D721Med (cell line): ENCODE data around the gene SLF2.

Experiments
- DNase-seq: peaks from one replicate; pipeline ENCODE4 v3.0.0; 2011; ENCODE audit warnings: low spot score; ENCODE audit not compliant: insufficient read length
- FAIRE-seq: peaks from 2 replicates; lab custom pipeline; 2011; peaks lifted over from hg19 to GRCh38; lab: Jason Lieb, UNC
- CTCF ChIP-seq: IDR thresholded peaks from 2 replicates; pipeline ENCODE4 v1.5.1; 2012; ENCODE audit warnings: mild to moderate bottlenecking, control low read depth; ENCODE audit not compliant: insufficient read depth; ENCODE audit errors: missing control alignments

The SLF2 gene

GRCh38 chr10:100894589-100895294 is 18.0 kb upstream of the SLF2 start:
- DNase-seq (no peak), FAIRE-seq (no peak)
- no peak for TF ChIP-seq CTCF

GRCh38 chr10:100895346-100895745 is 17.4 kb upstream of the SLF2 start:
- no peak for DNase-seq

DNA sequence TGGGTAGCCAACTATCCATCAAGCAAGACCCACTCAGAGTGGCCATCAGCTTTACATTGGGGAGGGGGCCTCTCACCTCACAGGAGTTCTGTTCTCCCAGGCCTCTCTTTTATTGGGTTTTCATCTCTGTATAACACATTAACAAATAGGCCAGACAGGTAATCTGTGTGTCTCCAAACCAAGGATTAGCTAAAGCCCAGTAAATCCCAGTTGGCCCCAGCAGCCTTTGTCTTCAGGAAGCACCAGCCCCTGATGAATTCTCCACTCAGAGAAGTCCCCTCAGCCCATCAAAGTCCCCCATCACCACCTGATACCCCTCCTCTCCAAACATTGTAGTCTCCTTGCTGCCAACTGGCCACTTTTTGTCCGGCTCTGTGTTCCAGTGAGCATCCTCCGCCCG is 16.9 kb upstream of the SLF2 start:
- TF ChIP-seq CTCF, result no peak
- DNase-seq (no peak), FAIRE-seq (peak; percentile 21)

More at GRCh38 chr10:100895346-100895745, 17.4 kb upstream of the SLF2 start:
- FAIRE-seq, result peak; percentile 11
- no peak for TF ChIP-seq CTCF

DNA sequence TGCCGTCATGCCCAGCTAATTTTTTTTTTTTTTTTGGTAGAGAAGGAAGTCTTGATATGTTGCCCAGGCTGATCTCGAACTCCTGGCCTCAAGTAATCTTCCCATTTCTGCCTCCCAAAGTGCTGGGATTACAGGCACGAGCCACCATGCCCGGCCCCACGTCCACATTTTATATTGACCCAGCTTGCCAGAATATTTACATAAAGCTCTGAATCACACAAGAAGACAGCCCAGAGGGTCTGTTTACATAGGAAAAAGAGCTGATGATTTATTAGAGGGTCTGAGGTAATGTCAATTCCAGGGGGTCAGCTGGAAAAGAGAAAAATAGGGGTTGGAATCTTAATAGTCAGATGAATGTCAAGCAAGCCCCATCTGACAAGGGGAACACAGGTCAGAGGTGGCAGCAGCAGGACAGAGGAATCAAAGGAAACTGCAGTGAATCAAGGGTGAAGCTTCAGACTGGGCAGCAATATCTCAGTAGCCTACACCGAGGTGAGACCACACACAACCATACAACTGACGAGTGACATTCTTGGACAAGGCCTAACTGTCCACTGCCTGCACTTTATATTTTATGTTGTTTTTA is 15.8 kb upstream of the SLF2 start:
- no peak for FAIRE-seq
- no peak for TF ChIP-seq CTCF
- DNase-seq, result no peak

DNA sequence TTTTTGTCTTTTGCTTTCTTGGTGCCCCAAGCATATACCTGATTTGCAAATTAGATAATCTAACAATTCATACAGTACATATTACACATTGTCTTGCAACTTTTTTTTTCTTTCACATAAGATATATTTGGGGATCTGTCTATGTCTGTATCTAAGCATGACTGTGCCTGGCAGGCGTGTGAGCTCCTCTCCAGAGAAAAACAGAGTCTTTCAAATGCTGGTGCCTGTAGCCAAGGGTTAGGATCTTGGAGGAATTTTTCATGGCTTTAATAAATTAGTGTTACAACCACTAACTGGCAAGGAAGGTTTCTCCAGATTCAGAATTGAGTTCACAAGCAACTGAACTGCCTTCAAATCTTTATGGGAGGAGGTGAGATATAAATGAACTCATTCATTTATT is 14.8 kb upstream of the SLF2 start:
- no peak for TF ChIP-seq CTCF
- DNase-seq (no peak), FAIRE-seq (no peak)

- no peak for FAIRE-seq
Observed at GRCh38 chr10:100899171-100899570, 13.6 kb upstream of the SLF2 start.

More at GRCh38 chr10:100899171-100899570, 13.6 kb upstream of the SLF2 start:
- TF ChIP-seq CTCF, result no peak
- no peak for DNase-seq
